HepG2 (cell line): ENCODE measurements around the gene IL12A. TPM values are rescaled to one million over a fixed set of nuclear protein-coding genes. Genes with fewer than 3 reads are reported as not detected.
A peak's percentile ranks its signal among the peaks of the same experiment; 100 is the strongest.

ENCODE experiments used
- ATAC-seq: fragments of 200-7000 bp; cut with Tn5 transposase; 3 replicates; pipeline ENCODE4 v1.9.1; 2020; ENCODE audit warnings: mild to moderate bottlenecking, moderate library complexity
- BruUV-seq: library from RNA; stranded (reverse); fragments of 400-500 nt; replicated peaks from 2 replicates; lab custom pipeline; 2021; lab: Mats Ljungman, UMichigan
- CTCF ChIA-PET: fragments of 300-600 bp; formaldehyde crosslinking; extraction: SDS; loops from one replicate; lab custom pipeline; 2021; ENCODE audit warnings: low total read pairs, inconsistent platforms, low intra/inter-chr PET ratio; lab: Yijun Ruan, JAX
- POLR2A ChIA-PET: fragments of 350-600 bp; sonication (Branson Sonifier 250); formaldehyde crosslinking; loops from one replicate; lab custom pipeline; 2020; ENCODE audit warnings: antibody characterized with exemption, inconsistent platforms; lab: Yijun Ruan, JAX
- DNase-seq: peaks from one replicate; pipeline ENCODE4 v3.0.0-alpha.2; 2015; ENCODE audit warnings: low spot score
- FAIRE-seq: peaks from 3 replicates; lab custom pipeline; 2011; peaks lifted over from hg19 to GRCh38; lab: Jason Lieb, UNC
- H2AFZ ChIP-seq: one replicate; pipeline ENCODE4 v1.6.1; 2011; ENCODE audit warnings: low read length, inconsistent platforms
- H3K27ac ChIP-seq: fragments of 300-600 bp; 3 replicates; pipeline ENCODE4 v1.8.0; 2011; ENCODE audit warnings: mixed run types, mild to moderate bottlenecking, mixed read lengths, low read length, inconsistent platforms; ENCODE audit not compliant: insufficient read depth; ENCODE audit errors: extremely low read length
- H3K27me3 ChIP-seq, 2 experiments: fragments of 200-600 bp in 1 of 2; 2 replicates in 1 of 2; 3 replicates in 1 of 2; pipeline versions ENCODE4 v1.6.0 to v1.8.0; 2011; ENCODE audit warnings: low read length in 2 of 2, mild to moderate bottlenecking in 2 of 2, moderate library complexity in 2 of 2, inconsistent platforms in 1 of 2; ENCODE audit not compliant: insufficient read depth in 2 of 2, control insufficient read depth in 1 of 2
- H3K36me3 ChIP-seq, 2 experiments: fragments of 200-600 bp in 1 of 2; replicated peaks in 1 of 2; 2 replicates in 1 of 2; 3 replicates in 1 of 2; pipeline versions ENCODE4 v1.5.1 to v1.8.0; 2011; ENCODE audit warnings: low read length in 2 of 2, inconsistent platforms in 1 of 2; ENCODE audit not compliant: insufficient read depth in 2 of 2, control insufficient read depth in 1 of 2
- H3K4me1 ChIP-seq: 2 replicates; pipeline ENCODE4 v1.5.1; 2012; ENCODE audit warnings: low read length, inconsistent platforms; ENCODE audit not compliant: insufficient read depth
- H3K4me2 ChIP-seq: 2 replicates; pipeline ENCODE4 v1.6.0; 2011; ENCODE audit warnings: low read depth, low read length, inconsistent platforms
- H3K4me3 ChIP-seq, 3 experiments: fragments of 200-600 bp in 1 of 3; sonication (generic), shearing (Covaris generic) in 1 of 3; replicated peaks in 1 of 3; 2 replicates each; pipeline ENCODE4 v1.5.1; 2011 to 2016; ENCODE audit warnings: low read length in 3 of 3, inconsistent platforms in 2 of 3, low read depth in 2 of 3, mild to moderate bottlenecking in 2 of 3, control low read depth in 1 of 3, mixed read lengths in 1 of 3; ENCODE audit not compliant: insufficient read depth in 1 of 3
- H3K79me2 ChIP-seq: one replicate; pipeline ENCODE4 v1.6.1; 2011; ENCODE audit warnings: low read length, inconsistent platforms; ENCODE audit not compliant: insufficient read depth
- H3K9ac ChIP-seq: 2 replicates; pipeline ENCODE4 v1.6.0; 2011; ENCODE audit warnings: mild to moderate bottlenecking, low read depth, low read length, inconsistent platforms; ENCODE audit not compliant: insufficient read depth
- H3K9me3 ChIP-seq: 2 replicates; pipeline ENCODE4 v1.5.1; 2012; ENCODE audit warnings: mild to moderate bottlenecking, low read length
- H4K20me1 ChIP-seq: 2 replicates; pipeline ENCODE4 v1.6.0; 2011; ENCODE audit warnings: inconsistent platforms, mild to moderate bottlenecking, low read length, moderate library complexity; ENCODE audit not compliant: insufficient read depth
- GTF3A ChIP-seq: sonication (generic); formaldehyde crosslinking; conservative IDR thresholded peaks from 2 replicates; pipeline ENCODE4 v1.4.0; 2020; ENCODE audit warnings: mild to moderate bottlenecking, missing genetic modification reagents
- JUNB ChIP-seq: sonication (generic); formaldehyde crosslinking; IDR thresholded peaks from 2 replicates; pipeline ENCODE4 v1.8.0; 2022; ENCODE audit warnings: missing genetic modification reagents, mild to moderate bottlenecking, borderline replicate concordance
- MIXL1 ChIP-seq: IDR thresholded peaks from 2 replicates; pipeline ENCODE4 v1.6.1; 2016
- MYPOP ChIP-seq: sonication (generic); formaldehyde crosslinking; IDR thresholded peaks from 2 replicates; pipeline ENCODE4 v1.8.1; 2023; ENCODE audit warnings: mild to moderate bottlenecking, moderate library complexity, missing genetic modification reagents
- RAD21 ChIP-seq: fragments of 450-650 bp; formaldehyde crosslinking; IDR thresholded peaks from 2 replicates; pipeline ENCODE4 v1.5.0; 2020; ENCODE audit warnings: mild to moderate bottlenecking
- SMC3 ChIP-seq: IDR thresholded peaks from 2 replicates; pipeline ENCODE4 v1.6.1; 2011; ENCODE audit warnings: low read length, improper control_type of control experiment
- STAG1 ChIP-seq: sonication (generic); formaldehyde crosslinking; IDR thresholded peaks from 2 replicates; pipeline ENCODE4 v1.4.0; 2020; ENCODE audit warnings: missing genetic modification reagents
- ZIK1 ChIP-seq: sonication (generic); formaldehyde crosslinking; IDR thresholded peaks from 2 replicates; pipeline ENCODE4 v1.5.0; 2020; ENCODE audit warnings: mild to moderate bottlenecking, low read depth, missing genetic modification reagents, borderline replicate concordance
- WGBS: methylation state at CpG from one replicate; pipeline ENCODE4 v1.1.6; 2017; ENCODE audit warnings: low lambda C conversion rate; 5-methylcytosine and 5-hydroxymethylcytosine counted together
- in situ Hi-C: cut with HindIII; loops from 2 replicates; pipeline ENCODE4 v1.10.0; 2017; ENCODE audit warnings: low pct_unique_long_range_greater_than_20kb; ENCODE audit not compliant: extremely low pct_ligation_motif_present
- intact Hi-C: fragments of 100-400 bp; cut with micrococcal nuclease; formaldehyde crosslinking; loops from one replicate; pipeline ENCODE4 v1.10.0; 2022; ENCODE audit not compliant: unreplicated experiment
- polyA plus RNA-seq, 8 experiments: library from polyadenylated mRNA; depleted of rRNA in 3 of 8; stranded (reverse) in 7 of 8; unstranded in 1 of 8; fragments of >200 nt; fragmentation: Illumina TruSeq in 4 of 8; extraction: Trizol in 4 of 8; gene quantifications; 2 replicates each; pipeline versions ENCODE4 v1.2.1 to v1.2.3, GENCODE V29; 2011 to 2016; ENCODE audit warnings: low read depth in 4 of 8, missing spikeins in 1 of 8, mixed read lengths in 1 of 8; ENCODE audit not compliant: insufficient read depth in 1 of 8
- total RNA-seq, 5 experiments: library from RNA; depleted of rRNA; stranded (reverse); fragments of >200 nt; fragmentation: Illumina TruSeq; extraction: Trizol; gene quantifications; 2 replicates each; pipeline ENCODE4 v1.2.3, GENCODE V29; 2016; ENCODE audit warnings: low read depth in 1 of 5
- TF ChIP-seq, protein P1 (sequence below): sonication (generic); formaldehyde crosslinking; IDR thresholded peaks from 2 replicates; pipeline ENCODE4 v1.5.0; 2020; ENCODE audit warnings: mild to moderate bottlenecking, missing genetic modification reagents, moderate library complexity

IL12A gene
- total and polyA plus RNA-seq, 2 of the 13 experiments (the other 11 are each of a cell fraction or from before 2014, with no cell fraction given), result 0.36 to 1.1 TPM

- H2AFZ ChIP-seq, result no peak overlapping the region
- TF ChIP-seq GTF3A (CRISPR knock-in tag) (no peak), RAD21 (CRISPR knock-in tag) (peak; percentile 67; the same call in 1 of the 2 replicates), SMC3 (peak; percentile 91), STAG1 (CRISPR knock-in tag) (peak; percentile 84), MIXL1 (CRISPR knock-in tag) (0 out of 2 replicates have a peak, but pooled peaks have one; percentile 40), MYPOP (CRISPR knock-in tag) (no peak), JUNB (CRISPR knock-in tag) (no peak), ZIK1 (CRISPR knock-in tag) (no peak)
- TF ChIP-seq, protein P1, sequence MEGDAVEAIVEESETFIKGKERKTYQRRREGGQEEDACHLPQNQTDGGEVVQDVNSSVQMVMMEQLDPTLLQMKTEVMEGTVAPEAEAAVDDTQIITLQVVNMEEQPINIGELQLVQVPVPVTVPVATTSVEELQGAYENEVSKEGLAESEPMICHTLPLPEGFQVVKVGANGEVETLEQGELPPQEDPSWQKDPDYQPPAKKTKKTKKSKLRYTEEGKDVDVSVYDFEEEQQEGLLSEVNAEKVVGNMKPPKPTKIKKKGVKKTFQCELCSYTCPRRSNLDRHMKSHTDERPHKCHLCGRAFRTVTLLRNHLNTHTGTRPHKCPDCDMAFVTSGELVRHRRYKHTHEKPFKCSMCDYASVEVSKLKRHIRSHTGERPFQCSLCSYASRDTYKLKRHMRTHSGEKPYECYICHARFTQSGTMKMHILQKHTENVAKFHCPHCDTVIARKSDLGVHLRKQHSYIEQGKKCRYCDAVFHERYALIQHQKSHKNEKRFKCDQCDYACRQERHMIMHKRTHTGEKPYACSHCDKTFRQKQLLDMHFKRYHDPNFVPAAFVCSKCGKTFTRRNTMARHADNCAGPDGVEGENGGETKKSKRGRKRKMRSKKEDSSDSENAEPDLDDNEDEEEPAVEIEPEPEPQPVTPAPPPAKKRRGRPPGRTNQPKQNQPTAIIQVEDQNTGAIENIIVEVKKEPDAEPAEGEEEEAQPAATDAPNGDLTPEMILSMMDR (CRISPR knock-in tag), result peak; percentile 84
- H3K4me2 ChIP-seq, result no peak overlapping the region
- DNase-seq, result peak; percentile 47
- no peaks in the 10 kb centered on the region for H4K20me1 ChIP-seq
- ChIA-PET CTCF (interaction anchor here (1.2 to 2.1 kb wide), 3 partner anchors 18 to 121 kb away, joined by 7 to 28 read pairs (median 10); partner anchors contain the start of gene IL12A), POLR2A (interaction anchor here (1.2 kb wide), 1 partner anchor 28 kb away, joined by 5 read pairs; no protein-coding TSS in a partner anchor)
- 1% methylated on average over 3 of the region's 3 CpGs for WGBS
- no peak overlapping the region for H3K4me3 ChIP-seq
- H3K79me2 ChIP-seq, result no peaks in the 10 kb centered on the region
- peak; percentile 72 for FAIRE-seq
- peak; percentile 91 for ATAC-seq
- intact Hi-C loops (loop anchor here (1.0 to 2.0 kb wide), 3 partner anchors 77 to 178 kb away; no protein-coding TSS in a partner anchor), in situ Hi-C loops (loop anchor here (5.0 kb wide), 1 partner anchor 124 kb away; no protein-coding TSS in a partner anchor)
- H3K27ac ChIP-seq, result no peak overlapping the region
- H3K4me1 ChIP-seq, result no peaks in the 10 kb centered on the region
- no peaks in the 10 kb centered on the region for H3K36me3 ChIP-seq
- H3K9ac ChIP-seq, result no peak overlapping the region
- no TSS peak for BruUV-seq
- H3K27me3 ChIP-seq, result peaks cover 2 to 3% of the 10 kb centered on the region in 2 experiments; a peak in 1 of 5 replicates
- H3K9me3 ChIP-seq, result no peaks in the 10 kb centered on the region
Measured at GRCh38 chr3:160006282-160007163, 17.9 kb downstream of the IL12A start.
